GM23338 (cell line): ENCODE measurements around the gene TIMM23B.
"Not testable (repeated sequence)": the region's sequence is repeated elsewhere in the genome, so short reads cannot be mapped to it uniquely, and the experiment has no call there.

ENCODE experiments used
- CREB1 ChIP-seq: fragments of 250-450 bp; sonication (Bioruptor Pico); IDR thresholded peaks from 2 replicates; pipeline ENCODE4 v1.5.0; 2020; ENCODE audit warnings: low read depth, mild to moderate bottlenecking, moderate library complexity
- CTCF ChIP-seq, 2 experiments: fragments of 200-600 bp in 1 of 2; sonication (generic) in 1 of 2; conservative IDR thresholded peaks; 2 replicates each; pipeline versions ENCODE4 v1.5.1 to v1.6.1; 2016 to 2017; ENCODE audit warnings: antibody characterized with exemption in 2 of 2, low read depth in 2 of 2, mild to moderate bottlenecking in 2 of 2, moderate library complexity in 1 of 2
- EZH2 ChIP-seq: fragments of 200-600 bp; sonication (generic); IDR thresholded peaks from one replicate; pipeline ENCODE4 v1.8.0; 2017; ENCODE audit warnings: antibody characterized with exemption, mild to moderate bottlenecking, low read depth; ENCODE audit not compliant: unreplicated experiment
- EZH2phosphoT487 ChIP-seq: fragments of 200-600 bp; sonication (generic); IDR thresholded peaks from one replicate; pipeline ENCODE4 v1.8.1; 2018; ENCODE audit warnings: antibody characterized with exemption; ENCODE audit not compliant: unreplicated experiment
- JUNB ChIP-seq: IDR thresholded peaks from one replicate; pipeline ENCODE4 v1.6.1; 2016; ENCODE audit warnings: antibody characterized with exemption; ENCODE audit not compliant: unreplicated experiment
- POLR2AphosphoS5 ChIP-seq: IDR thresholded peaks from 2 replicates; pipeline ENCODE4 v1.6.1; 2016; ENCODE audit warnings: antibody characterized with exemption, low read depth
- REST ChIP-seq: IDR thresholded peaks from one replicate; pipeline ENCODE4 v1.6.1; 2018; ENCODE audit warnings: antibody characterized with exemption; ENCODE audit not compliant: unreplicated experiment
- STAT1 ChIP-seq: IDR thresholded peaks from one replicate; pipeline ENCODE4 v1.6.1; 2016; ENCODE audit warnings: antibody characterized with exemption; ENCODE audit not compliant: unreplicated experiment
- ZNF114 ChIP-seq: fragments of 250-450 bp; sonication (Bioruptor Pico); IDR thresholded peaks from 2 replicates; pipeline ENCODE4 v1.5.0; 2020; ENCODE audit warnings: mild to moderate bottlenecking, moderate library complexity
- ZNF331 ChIP-seq: fragments of 250-450 bp; sonication (Bioruptor Pico); IDR thresholded peaks from 2 replicates; pipeline ENCODE4 v1.5.0; 2020; ENCODE audit warnings: low read depth, mild to moderate bottlenecking, moderate library complexity
- ZNF462 ChIP-seq: fragments of 250-450 bp; sonication (Bioruptor Pico); IDR thresholded peaks from 2 replicates; pipeline ENCODE4 v1.5.0; 2020; ENCODE audit warnings: mild to moderate bottlenecking, moderate library complexity
- TF ChIP-seq, protein P1 (sequence below): IDR thresholded peaks from 2 replicates; pipeline ENCODE4 v1.6.1; 2016; ENCODE audit warnings: antibody characterized with exemption

- not testable (repeated sequence) for TF ChIP-seq CTCF (conservative IDR thresholded peaks at IDR 0.05; ENCODE audit: low read depth in 2 of 2); EZH2; POLR2AphosphoS5; EZH2phosphoT487; REST; ZNF462 (CRISPR knock-in tag); CREB1; ZNF114; ZNF331 (CRISPR knock-in tag); JUNB; STAT1
- TF ChIP-seq, protein P1, sequence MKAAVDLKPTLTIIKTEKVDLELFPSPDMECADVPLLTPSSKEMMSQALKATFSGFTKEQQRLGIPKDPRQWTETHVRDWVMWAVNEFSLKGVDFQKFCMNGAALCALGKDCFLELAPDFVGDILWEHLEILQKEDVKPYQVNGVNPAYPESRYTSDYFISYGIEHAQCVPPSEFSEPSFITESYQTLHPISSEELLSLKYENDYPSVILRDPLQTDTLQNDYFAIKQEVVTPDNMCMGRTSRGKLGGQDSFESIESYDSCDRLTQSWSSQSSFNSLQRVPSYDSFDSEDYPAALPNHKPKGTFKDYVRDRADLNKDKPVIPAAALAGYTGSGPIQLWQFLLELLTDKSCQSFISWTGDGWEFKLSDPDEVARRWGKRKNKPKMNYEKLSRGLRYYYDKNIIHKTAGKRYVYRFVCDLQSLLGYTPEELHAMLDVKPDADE: not testable (repeated sequence)
Measured at GRCh38 chr10:49988376-49988775, 46.5 kb downstream of the TIMM23B start, which contains the start of gene AGAP6.
